Breast epithelium (tissue), 3 donors: Measurements from ENCODE around the gene RADIL.

Experiments used
- POLR2A ChIP-seq: fragments of 450-650 bp; IDR thresholded peaks from one replicate; pipeline ENCODE4 v1.6.1; 2016; ENCODE audit warnings: antibody characterized with exemption, mild to moderate bottlenecking, moderate library complexity
- POLR2AphosphoS5 ChIP-seq, 3 donors: sonication (generic); formaldehyde crosslinking; IDR thresholded peaks; one replicate each; pipeline ENCODE4 v1.6.1; 2017; ENCODE audit warnings: antibody characterized with exemption in 3 of 3
- TF ChIP-seq, protein P1 (sequence below), 3 donors: fragments of 450-650 bp; IDR thresholded peaks; one replicate each; pipeline ENCODE4 v1.5.1; 2016 to 2017; ENCODE audit warnings: antibody characterized with exemption in 3 of 3, mild to moderate bottlenecking in 3 of 3, moderate library complexity in 3 of 3

DNA sequence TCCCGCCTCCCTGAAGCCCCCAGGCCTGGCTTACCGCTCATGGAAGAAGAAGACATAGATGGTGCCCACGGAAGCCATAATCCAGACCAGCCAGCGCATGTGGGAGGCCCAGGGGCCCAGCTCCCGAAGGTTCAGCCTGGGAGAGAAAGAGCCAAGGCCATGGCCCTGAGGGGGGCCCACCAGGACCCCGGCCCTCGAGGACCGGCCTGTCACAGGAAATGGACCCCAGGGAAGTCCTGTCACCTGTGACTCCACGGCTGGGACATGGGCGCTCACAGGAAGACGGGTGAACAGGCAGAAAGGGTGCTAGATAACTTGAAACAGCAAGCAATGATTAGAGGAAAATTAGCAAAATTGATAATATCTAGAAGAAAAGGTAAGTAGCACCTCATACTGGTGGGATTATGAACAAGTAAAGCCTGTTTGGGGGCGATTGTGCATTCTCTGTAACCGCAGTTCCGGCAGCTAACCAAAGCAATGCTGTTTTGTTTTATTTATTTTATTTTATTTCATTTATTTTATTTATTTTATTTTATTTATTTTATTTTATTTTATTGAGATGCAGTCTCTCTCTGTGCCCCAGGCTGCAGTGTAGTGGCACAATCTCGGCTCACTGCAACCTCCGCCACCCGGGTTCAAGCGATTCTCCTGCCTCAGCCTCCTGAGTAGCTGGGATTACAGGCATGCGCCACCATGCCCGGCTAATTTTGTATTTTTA, 27.8 kb upstream of the RADIL start:
- TF ChIP-seq POLR2AphosphoS5 (IDR thresholded peaks at IDR 0.05): no peak
- TF ChIP-seq, protein P1, sequence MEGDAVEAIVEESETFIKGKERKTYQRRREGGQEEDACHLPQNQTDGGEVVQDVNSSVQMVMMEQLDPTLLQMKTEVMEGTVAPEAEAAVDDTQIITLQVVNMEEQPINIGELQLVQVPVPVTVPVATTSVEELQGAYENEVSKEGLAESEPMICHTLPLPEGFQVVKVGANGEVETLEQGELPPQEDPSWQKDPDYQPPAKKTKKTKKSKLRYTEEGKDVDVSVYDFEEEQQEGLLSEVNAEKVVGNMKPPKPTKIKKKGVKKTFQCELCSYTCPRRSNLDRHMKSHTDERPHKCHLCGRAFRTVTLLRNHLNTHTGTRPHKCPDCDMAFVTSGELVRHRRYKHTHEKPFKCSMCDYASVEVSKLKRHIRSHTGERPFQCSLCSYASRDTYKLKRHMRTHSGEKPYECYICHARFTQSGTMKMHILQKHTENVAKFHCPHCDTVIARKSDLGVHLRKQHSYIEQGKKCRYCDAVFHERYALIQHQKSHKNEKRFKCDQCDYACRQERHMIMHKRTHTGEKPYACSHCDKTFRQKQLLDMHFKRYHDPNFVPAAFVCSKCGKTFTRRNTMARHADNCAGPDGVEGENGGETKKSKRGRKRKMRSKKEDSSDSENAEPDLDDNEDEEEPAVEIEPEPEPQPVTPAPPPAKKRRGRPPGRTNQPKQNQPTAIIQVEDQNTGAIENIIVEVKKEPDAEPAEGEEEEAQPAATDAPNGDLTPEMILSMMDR (IDR thresholded peaks at IDR 0.05): no peak
- TF ChIP-seq POLR2A: no peak
